ENCODE data around the gene MRPS18A. TPM values are rescaled to one million over a fixed set of nuclear protein-coding genes. Genes with fewer than 3 reads are reported as not detected.

MRPS18A gene
- total and polyA plus RNA-seq, 2 experiments from 2014 or later, result 46.1 to 71.1 TPM

- no peak for TF ChIP-seq CTCF (IDR thresholded peaks at IDR 0.05; ENCODE audit: poor library complexity)
- TF ChIP-seq EZH2 (IDR thresholded peaks at IDR 0.05; ENCODE audit: borderline replicate concordance), result no peak
- TF ChIP-seq EZH2phosphoT487 (IDR thresholded peaks at IDR 0.05; ENCODE audit: low read depth, severe bottlenecking, unreplicated experiment), result no peak
- no peaks in the 10 kb centered on the region for H3K9me2 ChIP-seq (replicated peaks; ENCODE audit: insufficient read depth)
- DNase-seq (ENCODE audit: low spot score), result no peak
- H4K20me1 ChIP-seq (ENCODE audit: insufficient read depth, poor library complexity, severe bottlenecking), result no peaks in the 10 kb centered on the region
- H3K9me3 ChIP-seq (ENCODE audit: low read depth), result no peaks in the 10 kb centered on the region
- H3K27ac ChIP-seq, result no peak overlapping the region
- H3K79me2 ChIP-seq, result no peaks in the 10 kb centered on the region
- no peak overlapping the region for H2AFZ ChIP-seq
- 94% methylated on average over 3 of the region's 3 CpGs for WGBS (ENCODE audit: low lambda C conversion rate, missing lambda C conversion rate)
- no peaks in the 10 kb centered on the region for H3K36me3 ChIP-seq (replicated peaks; ENCODE audit: insufficient read depth, low read depth)
- H3K4me1 ChIP-seq (ENCODE audit: insufficient read depth), result peaks cover 4% of the 10 kb centered on the region
- H3K27me3 ChIP-seq, result no peaks in the 10 kb centered on the region
- no peak overlapping the region for H3K4me3 ChIP-seq
- no peak overlapping the region for H3K4me2 ChIP-seq
These were observed 40.0 kb downstream of the MRPS18A start for GRCh38 chr6:43647613-43648012.

- H3K36me3 ChIP-seq (replicated peaks; ENCODE audit: insufficient read depth, low read depth), result no peaks in the 10 kb centered on the region
- H4K20me1 ChIP-seq (ENCODE audit: insufficient read depth, poor library complexity, severe bottlenecking), result no peaks in the 10 kb centered on the region
- no peaks in the 10 kb centered on the region for H3K27me3 ChIP-seq
- peak overlapping the region; percentile 61 for H3K27ac ChIP-seq
- H2AFZ ChIP-seq, result peak overlapping the region; percentile 94
- peaks cover 10% of the 10 kb centered on the region for H3K79me2 ChIP-seq
- H3K4me1 ChIP-seq (ENCODE audit: insufficient read depth), result peaks cover 4% of the 10 kb centered on the region
- peak overlapping the region; percentile 23 for H3K4me3 ChIP-seq
- DNase-seq (ENCODE audit: low spot score), result no peak
- H3K9me2 ChIP-seq (replicated peaks; ENCODE audit: insufficient read depth), result no peaks in the 10 kb centered on the region
- H3K4me2 ChIP-seq, result peak overlapping the region; percentile 88
- no peak for TF ChIP-seq CTCF (IDR thresholded peaks at IDR 0.05; ENCODE audit: poor library complexity)
- TF ChIP-seq EZH2 (IDR thresholded peaks at IDR 0.05; ENCODE audit: borderline replicate concordance), result no peak
- H3K9me3 ChIP-seq (ENCODE audit: low read depth), result no peaks in the 10 kb centered on the region
- 18% methylated on average over 9 of the region's 9 CpGs for WGBS (ENCODE audit: low lambda C conversion rate, missing lambda C conversion rate)
These were observed 42.0 kb downstream of the MRPS18A start for GRCh38 chr6:43645613-43645964.

- peak within 1 kb of the TSS; percentile 88 for H3K4me2 ChIP-seq
- H4K20me1 ChIP-seq (ENCODE audit: insufficient read depth, poor library complexity, severe bottlenecking), result no peaks in the 10 kb centered on the region
- DNase-seq (ENCODE audit: low spot score), result peak; percentile 86
- H3K9me3 ChIP-seq (ENCODE audit: low read depth), result no peaks in the 10 kb centered on the region
- H3K27me3 ChIP-seq, result no peaks in the 10 kb centered on the region
- peaks cover 4% of the 10 kb centered on the region for H3K4me1 ChIP-seq (ENCODE audit: insufficient read depth)
- TF ChIP-seq CTCF (IDR thresholded peaks at IDR 0.05; ENCODE audit: poor library complexity), result no peak
- peak within 1 kb of the TSS; percentile 23 for H3K4me3 ChIP-seq
- H3K36me3 ChIP-seq (replicated peaks; ENCODE audit: insufficient read depth, low read depth), result no peaks in the 10 kb centered on the region
- H3K79me2 ChIP-seq, result peaks cover 10% of the 10 kb centered on the region
- 2% methylated on average over 33 of the region's 52 CpGs for WGBS (ENCODE audit: low lambda C conversion rate, missing lambda C conversion rate)
- H3K27ac ChIP-seq, result peak within 1 kb of the TSS; percentile 61
- H2AFZ ChIP-seq, result peak within 1 kb of the TSS; percentile 94
- H3K9me2 ChIP-seq (replicated peaks; ENCODE audit: insufficient read depth), result no peaks in the 10 kb centered on the region
These were observed 42.5 kb downstream of the MRPS18A start, which contains the start of gene RSPH9 for GRCh38 chr6:43644940-43645612. RSPH9 (plus strand) TSS chr6:43645036; CDS start chr6:43645099, 63 bp downstream.
